Activated T-helper 1 cell treated with anti-CD3 and anti-CD28 coated beads, Interleukin-12 subunit alpha, Interleukin-12 subunit beta, Interleukin-2, Interleukin-4 antibody, amounts not matched to agents 30 ng/mL and 10 ng/mL and 1 ng/mL, durations not matched to agents 14 hours and 24 hours and 36 hours (primary cell): ENCODE data around the gene TMEM45A. TPM values are rescaled to one million over a fixed set of nuclear protein-coding genes. Genes with fewer than 3 reads are reported as not detected.

Experiments
- total RNA-seq: library from RNA; stranded (reverse); gene quantifications from 2 replicates; pipeline ENCODE4 v1.2.3, GENCODE V29; 2022

TMEM45A gene
- total RNA-seq, 1 donor from 2014 or later: 0.13 TPM

Other genes with a start within 250 kb of the TMEM45A start
- gene TBC1D23, start 231.6 kb upstream of the TMEM45A start, total RNA-seq: 18.3 and 19.0 TPM in 2 replicates
- gene NIT2, start 157.9 kb upstream of the TMEM45A start, total RNA-seq: 65.9 and 69.5 TPM in 2 replicates
- gene TOMM70, start 91.5 kb upstream of the TMEM45A start, total RNA-seq: 60.0 and 62.9 TPM in 2 replicates
- 2.4 and 2.6 TPM in 2 replicates for gene LNP1, start 91.1 kb upstream of the TMEM45A start, total RNA-seq
- gene ADGRG7, start 117.0 kb downstream of the TMEM45A start, total RNA-seq: not detected in 2 replicates
- gene TFG, start 216.9 kb downstream of the TMEM45A start, total RNA-seq: 73.0 and 75.3 TPM in 2 replicates